GM19099 (cell line): Measurements from ENCODE around the gene ANK2.

Experiments
- POLR2A ChIP-seq: IDR thresholded peaks from 3 replicates; pipeline ENCODE4 v1.6.1; 2011; ENCODE audit warnings: low read depth; ENCODE audit not compliant: insufficient read length; ENCODE audit errors: extremely low read depth

ANK2 gene

DNA sequence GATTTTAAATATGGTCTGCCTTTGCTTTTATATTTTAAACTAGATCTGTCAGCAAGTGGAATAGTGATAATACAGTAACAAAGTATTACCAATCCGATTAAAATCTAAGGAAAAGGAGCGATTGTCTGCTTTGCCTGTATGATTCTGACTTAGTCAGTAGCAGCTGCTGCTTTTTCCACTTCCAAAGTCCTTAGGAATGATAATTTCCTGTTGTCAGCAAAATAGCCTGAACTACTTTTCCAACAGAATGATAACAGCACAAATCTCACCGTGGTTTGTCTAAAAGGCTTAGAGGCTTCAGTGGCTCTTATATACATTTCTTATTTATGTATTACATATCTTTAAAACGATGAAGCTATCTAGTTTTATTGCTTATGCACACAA, 290.0 kb downstream of the ANK2 start:
- no peak for TF ChIP-seq POLR2A

GRCh38 chr4:113344100-113344499, 294.6 kb downstream of the ANK2 start:
- TF ChIP-seq POLR2A = no peak

- no peak for TF ChIP-seq POLR2A
Observed at GRCh38 chr4:113347245-113347644, 297.8 kb downstream of the ANK2 start.

GRCh38 chr4:113349430-113349829, 300.0 kb downstream of the ANK2 start:
- TF ChIP-seq POLR2A = no peak

GRCh38 chr4:113350576-113350975, 301.1 kb downstream of the ANK2 start:
- TF ChIP-seq POLR2A = no peak

DNA sequence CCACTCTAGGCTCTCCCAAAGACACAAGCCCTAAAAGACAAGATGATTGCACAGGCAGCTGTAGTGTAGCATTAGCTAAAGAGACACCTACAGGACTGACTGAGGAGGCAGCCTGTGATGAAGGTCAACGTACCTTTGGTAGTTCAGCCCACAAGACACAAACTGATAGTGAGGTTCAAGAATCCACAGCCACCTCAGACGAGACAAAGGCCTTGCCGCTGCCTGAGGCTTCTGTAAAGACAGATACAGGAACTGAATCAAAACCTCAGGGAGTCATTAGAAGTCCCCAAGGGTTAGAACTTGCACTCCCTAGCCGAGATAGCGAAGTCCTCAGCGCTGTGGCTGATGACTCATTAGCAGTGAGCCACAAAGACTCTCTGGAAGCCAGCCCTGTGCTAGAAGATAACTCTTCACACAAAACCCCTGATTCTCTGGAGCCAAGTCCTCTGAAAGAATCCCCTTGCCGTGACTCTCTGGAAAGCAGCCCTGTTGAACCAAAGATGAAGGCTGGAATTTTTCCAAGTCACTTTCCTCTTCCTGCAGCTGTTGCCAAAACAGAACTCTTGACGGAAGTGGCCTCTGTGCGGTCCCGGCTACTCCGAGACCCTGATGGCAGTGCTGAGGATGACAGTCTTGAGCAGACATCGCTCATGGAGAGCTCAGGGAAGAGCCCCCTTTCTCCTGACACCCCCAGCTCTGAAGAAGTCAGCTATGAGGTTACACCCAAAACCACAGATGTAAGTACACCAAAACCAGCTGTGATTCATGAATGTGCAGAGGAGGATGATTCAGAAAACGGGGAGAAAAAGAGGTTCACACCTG, 306.3 kb downstream of the ANK2 start:
- TF ChIP-seq POLR2A = no peak

- no peak for TF ChIP-seq POLR2A
Observed at GRCh38 chr4:113356453-113356852, 307.0 kb downstream of the ANK2 start.

- no peak for TF ChIP-seq POLR2A
Observed at GRCh38 chr4:113358784-113359183, 309.3 kb downstream of the ANK2 start.

DNA sequence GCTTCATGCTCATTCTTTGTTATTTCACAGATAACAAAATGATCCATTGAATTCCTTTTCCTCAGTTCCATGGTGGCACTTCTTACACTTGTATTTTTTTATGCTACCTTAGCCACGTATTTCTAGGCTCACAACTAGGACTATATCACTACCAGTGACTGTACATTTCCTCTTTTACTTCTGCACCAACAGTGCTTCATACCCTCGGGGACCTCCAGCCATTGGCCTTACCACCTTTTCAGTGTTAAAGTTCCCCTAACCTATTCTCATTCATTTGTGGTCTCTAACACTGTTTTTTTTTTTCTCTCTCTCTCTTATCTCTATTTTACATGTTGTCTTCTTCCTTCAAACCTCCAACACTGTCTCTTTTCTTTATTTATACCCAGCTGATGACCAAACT, 315.9 kb downstream of the ANK2 start:
- no peak for TF ChIP-seq POLR2A

GRCh38 chr4:113368056-113368455, 318.6 kb downstream of the ANK2 start:
- no peak for TF ChIP-seq POLR2A

- TF ChIP-seq POLR2A = no peak
Observed at GRCh38 chr4:113371111-113371510, 321.7 kb downstream of the ANK2 start.

- TF ChIP-seq POLR2A = no peak
Observed at GRCh38 chr4:113375964-113376666, 326.7 kb downstream of the ANK2 start.

DNA sequence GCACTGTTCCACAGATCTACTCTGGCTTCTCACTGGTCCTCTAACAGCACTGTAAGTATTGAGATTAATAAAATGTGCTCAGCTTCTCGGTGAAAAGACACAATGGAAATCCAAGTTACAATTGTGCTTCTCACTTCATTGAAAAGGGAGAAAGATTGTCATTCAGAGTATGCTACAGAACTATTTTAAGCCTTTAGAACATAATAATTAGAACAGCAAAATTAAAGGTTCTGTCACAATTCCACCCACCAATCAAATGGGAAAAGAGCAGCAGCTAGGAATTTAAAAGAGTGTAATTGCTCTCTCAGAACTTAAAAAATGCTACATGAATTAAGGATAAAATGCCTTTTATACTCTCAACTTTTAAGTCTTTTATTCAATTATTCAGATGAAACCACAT, 329.4 kb downstream of the ANK2 start:
- no peak for TF ChIP-seq POLR2A

DNA sequence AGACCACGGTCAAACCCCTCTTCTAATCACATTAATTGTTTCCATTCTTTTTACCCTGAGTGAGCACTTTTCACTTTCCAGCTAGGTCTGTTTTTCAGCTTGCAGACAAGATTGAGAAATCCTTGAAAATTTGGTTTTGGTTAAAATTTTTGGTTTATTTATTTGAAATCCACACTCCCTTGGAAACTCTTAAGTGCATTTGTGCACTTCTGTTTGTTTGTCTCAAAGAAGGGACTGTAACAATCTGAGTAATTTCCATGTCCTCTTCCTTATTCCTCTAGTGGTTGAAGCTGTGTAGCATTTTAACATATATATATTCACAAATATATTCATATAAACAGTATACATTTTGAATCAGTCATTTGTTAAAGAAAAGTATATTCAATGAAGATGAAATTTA, 333.3 kb downstream of the ANK2 start:
- TF ChIP-seq POLR2A = no peak

- TF ChIP-seq POLR2A = no peak
Observed at GRCh38 chr4:113383111-113383785, 333.8 kb downstream of the ANK2 start.

DNA sequence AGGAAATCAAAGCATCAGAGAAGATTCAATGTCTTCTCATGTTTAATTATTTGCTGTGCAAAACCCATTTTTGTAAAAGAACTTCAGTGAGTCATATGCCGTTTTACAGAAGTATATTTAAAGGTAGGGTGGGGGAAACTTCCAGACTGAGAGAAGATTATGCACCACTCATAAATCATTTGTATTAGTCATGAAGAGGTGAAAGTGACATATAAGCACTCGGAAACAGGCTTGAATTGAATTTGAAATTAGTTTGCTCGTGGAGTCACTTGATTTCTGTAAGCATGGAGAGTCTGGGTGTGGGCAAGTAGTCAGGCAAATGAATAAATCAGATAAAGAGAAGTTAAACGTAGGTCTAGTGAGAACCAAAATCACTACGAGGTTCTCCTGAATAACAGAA, 335.1 kb downstream of the ANK2 start:
- no peak for TF ChIP-seq POLR2A

- no peak for TF ChIP-seq POLR2A
Observed at GRCh38 chr4:113385281-113385899, 335.9 kb downstream of the ANK2 start.
